ENCODE results near the gene PCDH9.

The PCDH9 gene

GRCh38 chr13:67229481-67230403, at the start of gene PCDH9:
TSS of gene PCDH9 (minus strand) at chr13:67230336. CDS start at chr13:67228440, 1,896 bp downstream.
- DNase-seq = no peak

GRCh38 chr13:67278235-67278634, 48.1 kb upstream of the PCDH9 start:
- DNase-seq = no peak

GRCh38 chr13:67277581-67277980, 47.4 kb upstream of the PCDH9 start:
- DNase-seq = no peak

DNA sequence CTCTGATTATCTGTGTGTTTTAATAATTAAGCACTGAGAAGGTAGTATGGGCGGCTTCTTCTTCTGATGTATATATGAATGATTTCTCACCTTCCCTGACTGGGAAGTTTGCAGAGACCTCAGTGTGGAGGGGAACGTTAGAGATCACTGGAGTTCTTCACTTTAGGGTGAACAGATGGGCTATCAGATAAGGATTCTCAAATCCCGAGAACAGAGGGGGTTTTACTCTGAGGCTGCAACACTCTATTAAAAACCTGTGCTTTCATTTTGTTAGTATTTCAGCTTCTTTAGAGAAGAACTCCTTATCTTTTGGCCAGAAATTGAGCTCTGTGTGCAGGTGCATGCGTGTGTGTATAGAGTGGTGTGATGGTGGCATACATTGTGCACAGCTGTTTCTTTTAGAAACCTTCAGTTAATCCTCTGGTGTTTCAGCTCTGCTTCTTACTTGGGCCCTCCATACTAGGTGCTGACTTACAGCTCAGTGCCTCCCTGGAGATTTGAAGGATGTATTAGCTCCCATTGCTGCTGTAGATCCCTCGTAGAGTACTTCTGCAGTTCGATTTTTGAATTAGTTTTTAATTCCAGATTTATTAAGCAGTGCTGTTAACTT, 45.3 kb upstream of the PCDH9 start:
- no peak for DNase-seq

GRCh38 chr13:67273001-67273400, 42.9 kb upstream of the PCDH9 start:
- DNase-seq = no peak

GRCh38 chr13:67267136-67267535, 37.0 kb upstream of the PCDH9 start:
- no peak for DNase-seq

DNA sequence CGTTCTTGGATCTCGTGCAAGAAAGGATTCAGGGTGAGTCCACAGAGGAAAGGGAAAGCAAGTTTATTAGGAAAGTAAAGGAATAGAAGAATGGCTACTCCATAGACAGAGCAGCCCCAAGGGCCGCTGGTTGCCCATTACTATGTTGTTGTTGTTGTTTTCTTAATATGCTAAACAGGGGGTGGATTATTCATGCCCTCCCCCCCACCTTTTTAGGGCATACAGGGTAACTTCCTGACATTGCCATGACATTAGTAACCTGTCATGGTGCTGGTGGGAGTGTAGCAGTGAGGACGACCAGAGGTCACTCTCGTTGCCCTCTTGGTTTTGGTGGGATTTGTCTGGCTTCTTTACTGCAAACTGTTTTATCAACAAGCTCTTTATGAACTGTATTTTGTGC, 29.1 kb upstream of the PCDH9 start:
- DNase-seq = no peak

- DNase-seq = peak; percentile 0
Observed at GRCh38 chr13:67258482-67258881, 28.3 kb upstream of the PCDH9 start.

DNA sequence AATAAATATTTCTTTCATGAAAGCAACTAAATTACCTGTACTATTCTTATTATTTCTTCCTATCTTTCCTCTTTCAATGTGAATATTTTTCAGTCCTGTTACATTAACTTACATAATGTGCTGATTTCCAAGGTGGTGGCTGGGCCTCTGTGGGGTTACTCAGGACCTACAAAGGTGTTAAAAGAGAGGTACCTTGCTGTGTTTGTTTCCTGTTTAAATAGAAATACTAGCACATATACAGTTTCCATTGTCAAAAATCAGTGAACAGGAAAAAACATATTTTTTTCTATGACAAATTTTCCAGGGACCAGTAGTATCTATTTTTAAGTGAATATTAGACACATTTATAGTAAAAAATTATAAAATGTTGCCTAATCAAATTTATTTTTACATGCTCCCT, 8.7 kb upstream of the PCDH9 start:
- DNase-seq = no peak

DNA sequence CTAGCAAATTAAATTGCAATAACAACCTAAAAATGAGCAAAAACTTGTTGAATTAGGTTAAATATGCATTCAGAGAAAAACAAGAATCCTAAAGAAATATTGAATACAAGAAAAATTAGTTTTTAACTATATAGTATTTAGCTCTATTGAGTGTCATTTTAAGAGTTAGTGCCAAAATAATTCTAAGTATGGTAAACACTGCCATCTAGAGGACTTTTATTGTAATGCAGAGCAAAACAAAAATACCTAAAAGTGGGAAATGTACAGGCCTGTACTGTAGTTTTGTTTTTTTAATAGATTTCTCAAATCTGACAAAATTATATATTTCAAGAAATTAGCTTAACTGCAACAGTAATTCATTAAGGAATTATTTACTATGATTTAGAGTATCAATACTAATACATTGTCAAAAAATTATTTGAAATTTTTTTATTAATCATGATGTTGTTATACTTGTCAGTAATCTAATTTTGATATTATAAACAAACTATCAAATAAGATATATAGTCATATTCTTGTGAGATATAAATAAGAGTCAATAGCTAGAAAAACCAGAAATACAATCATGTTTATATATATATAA, 8.2 kb upstream of the PCDH9 start:
- DNase-seq = peak; percentile 36

DNA sequence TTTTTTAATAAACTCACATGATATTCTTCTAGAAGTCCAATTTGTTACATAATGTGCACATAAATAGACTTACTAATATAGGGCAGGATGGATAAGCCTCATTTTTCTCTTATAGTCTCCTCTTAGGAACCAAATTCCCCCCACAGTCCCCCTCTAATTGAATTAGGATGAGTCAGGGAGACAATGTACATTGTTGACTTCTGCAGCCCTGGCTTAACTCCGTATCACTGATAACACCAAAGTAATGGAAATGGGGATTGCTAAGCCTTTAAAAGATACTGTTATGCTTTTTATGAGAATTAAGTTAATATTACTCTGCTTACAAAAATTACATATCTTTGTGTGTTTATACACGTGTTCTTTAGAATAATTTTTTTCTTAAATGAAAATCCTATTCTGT, 5.1 kb upstream of the PCDH9 start:
- DNase-seq = no peak

GRCh38 chr13:67232384-67232783, 2.2 kb upstream of the PCDH9 start:
- no peak for DNase-seq

- DNase-seq = no peak
Observed at GRCh38 chr13:67231289-67232000, 1.3 kb upstream of the PCDH9 start.

DNA sequence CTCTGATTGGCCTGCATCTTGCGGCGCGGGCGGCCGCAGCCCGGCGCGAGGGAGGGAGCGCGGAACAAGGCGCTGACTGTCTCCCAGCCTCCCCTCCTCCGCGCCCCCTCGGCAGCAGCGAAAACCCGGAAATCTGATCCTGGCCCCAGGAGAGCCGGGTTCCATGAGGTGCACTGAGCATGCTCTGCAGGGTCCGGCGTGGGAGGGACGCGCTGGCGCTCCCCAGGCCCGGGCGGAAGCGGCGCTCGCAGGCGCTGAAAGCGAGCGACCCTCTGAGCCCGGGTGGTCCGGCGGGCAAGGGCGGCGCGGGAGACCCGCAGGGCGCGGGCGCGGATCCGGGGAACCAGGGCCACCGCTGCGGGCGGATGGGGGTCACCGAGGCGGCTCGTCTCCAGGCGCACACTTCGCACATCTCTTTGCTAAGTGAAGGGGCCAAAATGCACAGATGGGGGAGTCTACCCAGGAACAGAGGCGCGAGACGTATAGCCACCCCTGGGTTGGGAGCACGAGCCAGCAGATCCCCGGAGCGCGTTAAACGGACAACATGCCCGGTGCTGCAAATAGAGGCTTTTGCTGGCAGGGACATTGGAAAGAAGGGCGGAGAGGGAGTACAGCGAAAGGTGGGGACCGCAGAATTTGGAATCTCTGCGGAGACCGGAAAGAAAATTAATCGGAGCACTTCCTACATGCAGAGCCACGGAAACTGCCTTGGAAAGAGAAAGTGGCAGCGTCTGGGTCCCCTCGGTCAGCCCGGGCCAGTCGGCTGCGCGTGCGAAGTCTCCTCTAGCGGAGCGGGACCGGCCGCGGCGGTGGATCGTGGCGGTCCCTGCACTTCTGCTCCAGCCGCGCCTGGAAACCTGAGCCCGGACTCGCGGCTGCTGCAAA, 510 bp upstream of the PCDH9 start:
- peak; percentile 92 for DNase-seq

DNA sequence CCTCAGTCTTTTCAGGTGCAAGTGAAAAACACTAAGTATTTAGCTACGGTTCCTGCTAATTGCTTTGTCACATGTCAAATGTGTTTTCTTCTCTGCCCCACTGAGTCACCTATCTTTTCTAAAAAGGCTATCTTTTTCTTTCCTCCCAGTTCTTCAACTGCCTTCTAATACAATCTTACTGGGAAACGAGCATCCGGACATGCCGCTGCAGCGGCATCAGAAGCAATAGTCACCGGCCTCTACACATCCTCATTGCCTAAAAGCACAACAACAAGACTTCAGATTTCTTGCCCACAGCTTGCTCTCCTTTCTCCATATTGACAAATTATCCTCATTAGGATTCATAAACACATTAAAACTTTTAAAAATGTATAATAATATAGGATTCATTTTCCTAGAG, 1.2 kb downstream of the PCDH9 start:
- DNase-seq = no peak

DNA sequence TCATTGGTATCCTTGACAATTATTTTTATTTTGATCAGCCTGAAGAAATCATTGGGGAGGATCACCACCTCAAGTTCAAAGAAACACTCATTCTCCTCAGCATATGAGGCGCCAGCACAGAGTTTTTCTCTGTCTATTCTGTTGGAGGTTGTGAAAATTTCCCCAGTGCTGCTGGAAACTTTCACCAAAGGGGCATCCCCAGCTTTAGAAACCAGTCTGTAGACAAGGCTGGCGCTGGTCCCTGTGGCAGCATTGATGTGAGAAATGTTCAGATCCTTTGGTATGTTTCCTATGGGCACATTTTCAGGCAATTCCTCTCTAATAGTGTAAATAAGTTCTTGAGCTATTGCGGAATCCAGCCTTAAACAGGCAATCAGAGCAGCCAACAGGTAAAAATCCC, 2.1 kb downstream of the PCDH9 start:
- no peak for DNase-seq

GRCh38 chr13:67227131-67227983, 2.8 kb downstream of the PCDH9 start:
- DNase-seq = no peak

- no peak for DNase-seq
Observed at GRCh38 chr13:67226696-67227095, 3.4 kb downstream of the PCDH9 start.

- DNase-seq = no peak
Observed at GRCh38 chr13:67225252-67226159, 4.6 kb downstream of the PCDH9 start.

Data from activated CD4-positive, alpha-beta T cell treated with anti-CD3 and anti-CD28 coated beads, Interleukin-2, Interleukin-6, amounts not matched to agents 100 ng/mL and 50 ng/mL, durations not matched to agents 16 hours and 8 hours (primary cell).